Fibroblast of pulmonary artery (primary cell): Measurements from ENCODE around the gene MRPS14.
A peak's percentile ranks its signal among the peaks of the same experiment; 100 is the strongest.

Experiments
- DNase-seq: peaks from one replicate; pipeline ENCODE4 v3.0.0-alpha.2; 2010; ENCODE audit warnings: low read depth
- H3K4me3 ChIP-seq: replicated peaks from 2 replicates; pipeline ENCODE4 v1.5.1; 2011; ENCODE audit warnings: low read depth, mild to moderate bottlenecking, control low read depth, low read length, moderate library complexity
- CTCF ChIP-seq: IDR thresholded peaks from 2 replicates; pipeline ENCODE4 v1.5.1; 2011; ENCODE audit warnings: mild to moderate bottlenecking, control low read depth, low read length, inconsistent platforms; ENCODE audit errors: missing control alignments

Gene MRPS14

GRCh38 chr1:174966008-174966572 is 57.1 kb downstream of the MRPS14 start:
- peak; percentile 54 for DNase-seq
- H3K4me3 ChIP-seq, result no peak overlapping the region
- TF ChIP-seq CTCF, result no peak

GRCh38 chr1:174965362-174966007 is 57.7 kb downstream of the MRPS14 start:
- no peak for DNase-seq
- no peak overlapping the region for H3K4me3 ChIP-seq
- TF ChIP-seq CTCF, result no peak

- H3K4me3 ChIP-seq, result no peak overlapping the region
- no peak for TF ChIP-seq CTCF
- no peak for DNase-seq
These were observed 58.3 kb downstream of the MRPS14 start for GRCh38 chr1:174964972-174965361.

GRCh38 chr1:174964261-174964971 is 58.8 kb downstream of the MRPS14 start:
- TF ChIP-seq CTCF, result no peak
- no peak overlapping the region for H3K4me3 ChIP-seq
- peak; percentile 62 for DNase-seq

GRCh38 chr1:174963529-174964125 is 59.6 kb downstream of the MRPS14 start:
- no peak overlapping the region for H3K4me3 ChIP-seq
- no peak for TF ChIP-seq CTCF
- no peak for DNase-seq
